NT2/D1 (cell line): ENCODE data around the gene PRELID3B.

Experiments
- DNase-seq: peaks from one replicate; pipeline ENCODE4 v3.0.0-alpha.2; 2011; ENCODE audit warnings: low read depth, low spot score
- H3K27me3 ChIP-seq: 2 replicates; pipeline ENCODE4 v1.6.0; 2011; ENCODE audit warnings: mild to moderate bottlenecking; ENCODE audit not compliant: insufficient read length, insufficient read depth
- H3K36me3 ChIP-seq: 2 replicates; pipeline ENCODE4 v1.6.1; 2011; ENCODE audit warnings: mild to moderate bottlenecking, low read length, mixed read lengths; ENCODE audit not compliant: insufficient read depth, insufficient read length
- H3K4me1 ChIP-seq: 2 replicates; pipeline ENCODE4 v1.5.1; 2011; ENCODE audit not compliant: insufficient read depth, insufficient read length
- H3K4me3 ChIP-seq: 2 replicates; pipeline ENCODE4 v1.5.1; 2011; ENCODE audit warnings: low read depth; ENCODE audit not compliant: insufficient read length
- H3K9ac ChIP-seq: 2 replicates; pipeline ENCODE4 v1.6.0; 2011; ENCODE audit warnings: low read depth; ENCODE audit not compliant: insufficient read length
- H3K9me3 ChIP-seq: 2 replicates; pipeline ENCODE4 v1.5.1; 2011; ENCODE audit warnings: mild to moderate bottlenecking, low read length; ENCODE audit not compliant: insufficient read depth
- SUZ12 ChIP-seq: IDR thresholded peaks from 2 replicates; pipeline ENCODE4 v1.6.1; 2011; ENCODE audit not compliant: insufficient read length, insufficient read depth; ENCODE audit errors: extremely low read depth
- YY1 ChIP-seq: IDR thresholded peaks from 2 replicates; pipeline ENCODE4 v1.6.1; 2011; ENCODE audit not compliant: insufficient read length, insufficient read depth
- ZNF274 ChIP-seq: IDR thresholded peaks from 2 replicates; pipeline ENCODE4 v1.6.1; 2011; ENCODE audit warnings: mild to moderate bottlenecking, low read depth, low read length

The PRELID3B gene

DNA sequence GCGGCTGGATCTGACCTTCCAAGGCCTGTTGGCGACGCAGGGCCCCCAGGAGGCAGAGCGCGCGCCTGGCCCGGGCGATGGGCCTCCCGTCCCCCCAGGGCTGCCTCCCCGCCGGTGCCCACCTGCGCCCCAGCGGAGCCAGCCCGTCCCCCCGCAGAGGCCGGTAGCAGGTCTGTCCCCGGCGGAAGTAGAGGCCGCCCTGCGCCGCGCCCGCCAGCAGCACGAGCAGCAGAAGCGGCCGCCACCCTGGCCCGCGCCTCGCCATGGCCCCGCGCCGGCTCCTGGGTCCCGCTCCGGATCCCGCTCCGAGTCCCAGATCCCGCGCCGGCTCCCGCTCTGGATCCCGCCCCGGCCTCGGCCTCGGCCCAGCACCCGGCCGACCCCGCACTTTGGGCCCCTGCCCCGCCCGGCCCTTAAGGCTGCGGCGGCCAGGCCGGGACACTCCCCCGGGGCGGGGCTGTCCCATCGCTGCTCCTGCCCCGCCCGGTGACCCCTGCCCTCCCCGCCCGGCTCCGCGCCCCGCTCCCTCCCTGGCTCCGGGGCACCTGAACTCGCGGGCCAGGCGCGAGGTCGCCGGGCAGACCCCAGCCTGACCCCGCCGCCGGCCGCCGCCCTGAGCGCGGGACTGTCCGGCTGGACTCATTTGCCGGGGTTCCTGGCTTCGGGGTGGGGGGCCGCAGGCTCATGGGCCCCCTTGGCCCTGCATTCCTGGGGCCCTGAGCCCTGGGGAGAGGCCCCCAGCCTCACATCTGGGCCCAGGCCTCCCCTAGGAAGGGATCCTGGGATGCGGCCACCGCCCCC, 35.5 kb downstream of the PRELID3B start, which contains the start of gene CTSZ:
TSS of gene CTSZ (minus strand) at position 391 of the 801 bp plus-strand sequence. CDS start at position 265, 126 bp downstream.
- H3K4me1 ChIP-seq: peaks cover 19% of the 10 kb centered on the region
- peaks cover 16% of the 10 kb centered on the region for H3K36me3 ChIP-seq
- H3K9ac ChIP-seq: peak within 1 kb of the TSS; percentile 84
- no peaks in the 10 kb centered on the region for H3K9me3 ChIP-seq
- peaks cover 35% of the 10 kb centered on the region for H3K27me3 ChIP-seq
- DNase-seq: peak; percentile 6
- no peak for TF ChIP-seq SUZ12
- TF ChIP-seq ZNF274: no peak
- no peak for TF ChIP-seq YY1
- peak within 1 kb of the TSS; percentile 69 for H3K4me3 ChIP-seq

DNA sequence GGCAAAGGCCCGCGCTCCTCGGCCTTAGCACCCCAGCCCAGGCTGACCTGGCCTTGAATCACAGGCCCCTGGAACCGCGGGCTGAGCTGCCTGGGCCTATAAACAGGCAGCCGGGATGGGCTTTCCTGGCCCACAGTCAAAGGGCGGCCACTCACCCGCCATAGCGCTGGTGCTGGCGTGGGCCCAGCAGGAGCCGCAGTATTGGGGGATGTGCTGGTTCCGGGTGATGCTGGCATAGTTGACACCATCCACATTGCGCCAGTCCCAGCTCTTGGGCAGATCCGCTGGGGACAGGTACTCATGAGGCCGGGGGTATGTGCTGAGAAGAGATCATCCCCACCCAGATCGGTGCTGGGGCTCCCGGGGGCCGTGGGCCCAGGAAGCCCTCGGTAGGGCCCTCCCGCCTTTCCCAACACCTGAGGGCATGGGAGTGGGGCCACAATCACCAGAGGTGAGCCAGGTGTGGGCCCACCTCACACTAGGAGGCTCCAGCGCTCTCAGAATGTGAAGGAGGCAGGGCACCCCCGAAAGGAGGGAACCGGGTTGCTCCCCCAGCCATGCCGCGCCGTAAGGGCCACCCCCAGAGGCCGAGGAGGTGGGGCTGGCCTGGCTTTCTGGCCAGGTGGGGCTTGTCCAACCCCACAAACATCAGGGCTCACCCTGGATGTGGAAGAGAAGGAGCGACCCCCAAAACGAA, 36.3 kb downstream of the PRELID3B start:
- Histone ChIP-seq H3K9me3 (no peaks in the 10 kb centered on the region), H3K27me3 (peaks cover 35% of the 10 kb centered on the region), H3K9ac (peak overlapping the region; percentile 84), H3K36me3 (peaks cover 23% of the 10 kb centered on the region), H3K4me1 (peaks cover 18% of the 10 kb centered on the region), H3K4me3 (peak overlapping the region; percentile 69)
- no peak for TF ChIP-seq ZNF274
- no peak for TF ChIP-seq YY1
- no peak for TF ChIP-seq SUZ12
- DNase-seq: no peak

DNA sequence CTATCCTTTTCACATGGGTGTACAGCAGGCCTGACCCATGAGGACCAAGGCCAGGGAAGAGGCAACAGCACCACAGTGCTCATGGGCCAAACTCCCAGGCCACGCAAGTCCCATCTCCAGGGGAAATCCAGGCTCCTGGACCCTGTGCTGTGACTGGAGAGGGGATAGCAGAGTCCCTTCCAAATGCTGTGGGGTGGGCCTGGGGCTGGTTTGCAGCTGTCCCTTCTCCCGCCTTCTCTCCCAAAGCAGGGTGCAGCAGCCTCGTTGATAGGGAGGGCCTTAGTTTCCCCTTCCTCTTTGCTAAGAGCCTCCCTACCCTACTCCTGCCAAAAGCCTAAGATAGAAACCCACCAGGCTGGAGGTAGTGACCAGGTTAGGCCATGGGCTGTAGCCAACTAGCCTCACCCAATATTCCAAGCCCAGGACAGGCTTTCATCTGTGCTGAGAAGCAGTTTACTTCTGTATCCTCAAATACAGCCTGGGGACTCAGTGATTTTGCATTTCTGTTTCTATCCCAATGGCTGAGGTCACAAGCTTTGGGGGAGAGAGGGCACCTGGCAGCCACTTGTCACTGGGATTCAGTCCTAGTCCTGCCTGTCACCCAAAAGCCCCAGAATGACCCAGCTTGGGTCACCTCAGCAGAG, 36.9 kb downstream of the PRELID3B start:
- Histone ChIP-seq H3K4me1 (peaks cover 16% of the 10 kb centered on the region), H3K9me3 (no peaks in the 10 kb centered on the region), H3K27me3 (peaks cover 35% of the 10 kb centered on the region), H3K4me3 (peak overlapping the region; percentile 6), H3K36me3 (peaks cover 29% of the 10 kb centered on the region), H3K9ac (no peak overlapping the region)
- DNase-seq: no peak
- TF ChIP-seq SUZ12: no peak
- no peak for TF ChIP-seq YY1
- TF ChIP-seq ZNF274: no peak

DNA sequence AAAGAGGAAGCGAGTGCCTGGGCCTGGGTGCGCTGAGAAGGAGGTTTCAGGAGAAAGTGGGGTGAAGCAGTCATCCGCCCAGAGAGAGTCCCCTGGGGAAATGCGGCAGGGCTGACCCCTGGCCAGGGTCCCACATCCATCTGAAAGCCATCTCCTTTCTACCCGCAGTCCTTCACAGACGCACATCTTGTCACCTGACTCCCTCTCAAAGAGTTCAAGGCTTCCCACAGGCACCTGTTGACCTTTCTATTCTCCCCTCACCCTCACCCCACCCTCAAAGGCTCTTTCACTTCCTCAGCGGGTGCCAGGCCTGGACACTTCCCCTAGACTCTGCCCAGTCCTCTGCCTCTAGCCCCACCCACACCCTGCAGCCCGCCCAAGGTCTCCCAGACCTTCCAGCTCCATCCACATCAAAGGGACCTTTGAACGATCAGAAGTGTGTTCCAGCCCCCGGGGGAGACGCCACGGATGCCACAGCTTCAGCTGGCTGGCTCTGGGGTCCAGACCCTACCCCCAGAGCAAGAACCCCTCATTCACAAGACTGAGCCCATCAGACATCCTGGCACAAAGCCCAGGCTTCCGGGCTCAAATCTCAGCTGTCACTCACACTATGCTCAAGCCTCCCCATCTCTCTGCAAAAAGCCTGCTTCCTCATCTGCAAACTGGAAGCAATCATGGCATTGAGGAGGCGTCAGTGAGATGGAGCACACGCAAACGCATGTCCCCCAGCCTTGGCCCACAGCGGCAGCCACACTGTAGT, 37.6 kb downstream of the PRELID3B start:
- Histone ChIP-seq H3K27me3 (peaks cover 30% of the 10 kb centered on the region), H3K4me3 (no peak overlapping the region), H3K9ac (no peak overlapping the region), H3K9me3 (no peaks in the 10 kb centered on the region), H3K36me3 (peaks cover 34% of the 10 kb centered on the region), H3K4me1 (peaks cover 11% of the 10 kb centered on the region)
- no peak for DNase-seq
- no peak for TF ChIP-seq SUZ12
- TF ChIP-seq ZNF274: no peak
- no peak for TF ChIP-seq YY1

DNA sequence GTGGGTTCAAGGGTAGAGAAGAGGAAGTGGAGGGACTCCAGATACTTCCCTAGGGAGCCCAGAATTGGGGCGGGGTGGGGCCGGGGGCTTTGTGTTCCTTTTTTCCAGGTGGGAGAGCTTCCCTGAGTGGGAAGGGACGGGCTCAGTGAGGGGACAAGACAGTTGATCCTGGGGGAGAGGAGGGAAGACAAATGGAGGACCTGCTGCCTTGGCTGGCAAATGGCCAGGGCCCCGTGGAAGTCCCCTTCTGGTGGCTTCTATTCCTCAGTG, 38.2 kb downstream of the PRELID3B start:
- Histone ChIP-seq H3K4me3 (no peak overlapping the region), H3K27me3 (peaks cover 30% of the 10 kb centered on the region), H3K9ac (no peak overlapping the region), H3K9me3 (no peaks in the 10 kb centered on the region), H3K4me1 (peaks cover 11% of the 10 kb centered on the region), H3K36me3 (peaks cover 35% of the 10 kb centered on the region)
- DNase-seq: no peak
- TF ChIP-seq SUZ12 (no peak), ZNF274 (no peak), YY1 (no peak)

DNA sequence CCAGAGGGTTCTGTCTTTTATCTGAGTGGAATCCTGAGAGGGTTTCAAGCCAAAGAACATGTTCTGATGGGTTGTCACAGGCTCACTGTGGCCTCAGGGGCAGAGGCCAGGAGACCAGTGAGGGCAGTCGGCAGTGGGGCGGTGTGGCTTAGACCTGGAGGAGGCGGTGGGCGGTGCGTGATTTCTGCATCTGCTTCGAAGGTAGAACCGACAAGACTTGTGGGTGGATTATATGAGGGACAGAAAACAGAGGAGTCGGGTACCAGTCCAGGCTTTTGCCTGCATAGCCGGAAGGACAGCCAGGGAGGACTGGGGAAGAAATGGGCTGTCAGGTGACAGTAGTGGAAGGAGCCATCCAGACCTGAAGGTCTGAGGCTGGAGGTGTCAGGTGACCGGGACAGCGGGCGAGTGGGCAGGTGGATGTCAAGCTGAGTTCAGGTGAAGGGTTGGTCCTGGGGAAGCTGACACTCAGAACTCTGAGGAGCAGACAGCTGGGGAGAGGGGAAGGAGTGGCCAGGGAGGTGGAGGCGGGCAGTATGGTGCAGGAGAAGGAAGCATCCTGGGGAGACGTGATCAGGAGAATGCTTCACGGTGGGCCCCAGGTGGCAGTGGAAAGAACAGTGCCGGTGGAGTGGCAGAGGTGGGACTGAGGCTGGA, 38.6 kb downstream of the PRELID3B start:
- Histone ChIP-seq H3K9me3 (no peaks in the 10 kb centered on the region), H3K9ac (no peak overlapping the region), H3K4me1 (peaks cover 11% of the 10 kb centered on the region), H3K36me3 (peaks cover 40% of the 10 kb centered on the region), H3K27me3 (peaks cover 26% of the 10 kb centered on the region), H3K4me3 (no peak overlapping the region)
- no peak for DNase-seq
- TF ChIP-seq SUZ12 (no peak), ZNF274 (no peak), YY1 (no peak)
